Gastroesophageal sphincter (tissue), 3 donors: Measurements from ENCODE around the gene TBC1D8B.

Experiments
- POLR2A ChIP-seq, 2 donors: fragments of 450-650 bp; IDR thresholded peaks; one replicate each; pipeline ENCODE4 v1.6.1; 2017; ENCODE audit warnings: antibody characterized with exemption in 2 of 2, mild to moderate bottlenecking in 2 of 2, moderate library complexity in 1 of 2
- TF ChIP-seq, protein P1 (sequence below), 4 experiments: fragments of 200-600 bp in 2 of 4; fragments of 450-650 bp in 2 of 4; sonication (generic) in 1 of 4; IDR thresholded peaks; one replicate each; pipeline ENCODE4 v1.5.1; 2017 to 2019; ENCODE audit warnings: antibody characterized with exemption in 4 of 4, mild to moderate bottlenecking in 2 of 4, moderate library complexity in 2 of 4

DNA sequence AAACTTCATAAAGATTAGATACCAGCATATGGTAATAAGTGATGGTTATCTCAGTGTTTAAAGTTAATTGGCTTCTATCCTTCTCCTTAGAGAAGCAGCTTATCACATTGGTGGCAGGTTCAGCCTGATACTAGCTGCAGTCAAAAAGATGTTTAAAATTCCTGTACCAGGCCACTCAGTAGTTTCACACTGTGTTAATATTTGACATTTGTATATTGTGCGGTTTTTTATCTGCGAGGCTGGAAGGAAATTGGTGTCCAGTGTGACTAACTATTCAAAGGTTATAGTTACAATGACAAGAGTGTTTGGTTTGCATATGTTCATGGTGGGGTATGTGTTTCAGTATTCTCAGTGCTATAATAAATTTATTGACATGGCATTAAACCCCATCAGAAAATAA lies 27.5 kb upstream of the TBC1D8B start:
- no peak for TF ChIP-seq POLR2A (IDR thresholded peaks at IDR 0.05)
- TF ChIP-seq, protein P1, sequence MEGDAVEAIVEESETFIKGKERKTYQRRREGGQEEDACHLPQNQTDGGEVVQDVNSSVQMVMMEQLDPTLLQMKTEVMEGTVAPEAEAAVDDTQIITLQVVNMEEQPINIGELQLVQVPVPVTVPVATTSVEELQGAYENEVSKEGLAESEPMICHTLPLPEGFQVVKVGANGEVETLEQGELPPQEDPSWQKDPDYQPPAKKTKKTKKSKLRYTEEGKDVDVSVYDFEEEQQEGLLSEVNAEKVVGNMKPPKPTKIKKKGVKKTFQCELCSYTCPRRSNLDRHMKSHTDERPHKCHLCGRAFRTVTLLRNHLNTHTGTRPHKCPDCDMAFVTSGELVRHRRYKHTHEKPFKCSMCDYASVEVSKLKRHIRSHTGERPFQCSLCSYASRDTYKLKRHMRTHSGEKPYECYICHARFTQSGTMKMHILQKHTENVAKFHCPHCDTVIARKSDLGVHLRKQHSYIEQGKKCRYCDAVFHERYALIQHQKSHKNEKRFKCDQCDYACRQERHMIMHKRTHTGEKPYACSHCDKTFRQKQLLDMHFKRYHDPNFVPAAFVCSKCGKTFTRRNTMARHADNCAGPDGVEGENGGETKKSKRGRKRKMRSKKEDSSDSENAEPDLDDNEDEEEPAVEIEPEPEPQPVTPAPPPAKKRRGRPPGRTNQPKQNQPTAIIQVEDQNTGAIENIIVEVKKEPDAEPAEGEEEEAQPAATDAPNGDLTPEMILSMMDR (IDR thresholded peaks at IDR 0.05) = no peak
